HG02642 (cell line): Measurements from ENCODE around the gene GAN.
A peak's percentile ranks its signal among the peaks of the same experiment; 100 is the strongest.
"Not testable (repeated sequence)": the region's sequence is repeated elsewhere in the genome, so short reads cannot be mapped to it uniquely, and the experiment has no call there.

ENCODE experiments used
- ATAC-seq: cut with Tn5 transposase; IDR thresholded peaks from one replicate; pipeline ENCODE4 v1.9.1; 2021; ENCODE audit warnings: mild to moderate bottlenecking; ENCODE audit not compliant: unreplicated experiment, poor library complexity

Gene GAN

DNA sequence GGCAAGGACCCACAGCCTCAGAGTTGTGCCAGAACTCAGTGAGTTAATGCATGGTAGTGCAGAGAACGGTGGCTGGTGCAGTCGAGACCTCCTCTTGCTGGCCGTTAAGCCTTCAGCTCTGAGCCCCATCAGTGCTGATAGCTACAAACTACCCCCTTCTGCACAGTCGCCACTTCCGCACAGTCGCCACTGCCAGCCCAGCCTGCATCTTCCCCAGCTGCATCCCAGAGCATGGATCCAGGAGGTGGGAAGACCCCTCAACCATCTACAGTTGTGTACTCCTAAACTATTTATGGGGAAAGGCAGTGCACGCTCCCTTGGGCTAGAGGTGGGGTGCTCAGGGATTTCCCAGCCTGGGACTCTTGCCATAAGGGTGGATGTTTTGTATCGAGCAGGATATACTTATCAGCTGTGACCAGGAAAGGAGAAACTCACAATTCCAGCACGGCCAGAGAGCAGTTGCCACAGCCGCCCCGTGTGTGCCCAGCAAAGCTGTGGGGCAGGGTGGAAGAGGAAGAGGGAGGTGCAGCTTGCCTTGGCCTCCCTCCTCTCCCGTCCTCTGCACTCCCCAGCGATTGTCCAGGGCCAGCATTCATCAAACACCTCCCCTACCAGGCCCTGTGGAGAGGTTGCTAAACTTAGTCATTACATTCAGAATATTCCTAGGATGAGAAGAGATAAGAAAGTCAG, 80.3 kb downstream of the GAN start:
- ATAC-seq, result no peak

DNA sequence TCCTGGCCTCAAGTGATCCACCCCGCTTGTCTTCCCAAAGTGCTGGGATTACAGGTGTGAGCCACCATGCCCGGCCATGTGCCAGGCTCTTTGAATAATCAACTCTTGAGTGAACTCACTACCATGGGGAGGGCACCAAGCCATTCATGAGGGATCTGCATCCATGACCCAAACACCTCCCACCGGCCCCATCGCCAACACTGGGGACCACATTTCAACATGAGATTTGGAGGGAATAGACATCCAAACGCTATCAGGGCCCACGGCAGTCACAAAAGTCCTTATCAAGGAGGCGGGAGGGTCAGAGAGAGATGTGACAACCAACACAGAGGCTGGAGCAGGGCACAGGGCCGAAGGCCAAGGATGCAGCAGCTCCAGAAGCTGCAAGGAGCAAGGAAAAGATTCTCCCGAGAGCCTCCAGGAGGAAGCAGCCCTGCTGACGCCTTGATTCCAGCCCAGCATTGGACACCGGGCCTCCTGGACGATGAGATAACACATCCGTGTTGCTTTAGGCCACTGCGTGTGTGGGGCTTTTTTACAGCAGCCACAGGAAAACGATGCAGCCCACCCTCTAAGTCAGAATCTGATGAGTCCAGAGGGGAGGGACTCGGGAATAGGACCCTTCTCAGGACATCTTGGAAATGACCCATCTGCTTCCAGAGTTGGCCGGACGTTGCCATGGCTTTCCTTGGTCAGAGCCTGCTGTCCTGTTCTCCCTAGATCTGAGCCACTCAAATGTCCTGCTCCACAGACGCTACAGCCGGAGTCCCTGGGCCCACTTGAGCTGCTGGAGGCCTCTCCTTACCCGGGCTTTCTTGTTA, 82.5 kb downstream of the GAN start:
- no peak for ATAC-seq

DNA sequence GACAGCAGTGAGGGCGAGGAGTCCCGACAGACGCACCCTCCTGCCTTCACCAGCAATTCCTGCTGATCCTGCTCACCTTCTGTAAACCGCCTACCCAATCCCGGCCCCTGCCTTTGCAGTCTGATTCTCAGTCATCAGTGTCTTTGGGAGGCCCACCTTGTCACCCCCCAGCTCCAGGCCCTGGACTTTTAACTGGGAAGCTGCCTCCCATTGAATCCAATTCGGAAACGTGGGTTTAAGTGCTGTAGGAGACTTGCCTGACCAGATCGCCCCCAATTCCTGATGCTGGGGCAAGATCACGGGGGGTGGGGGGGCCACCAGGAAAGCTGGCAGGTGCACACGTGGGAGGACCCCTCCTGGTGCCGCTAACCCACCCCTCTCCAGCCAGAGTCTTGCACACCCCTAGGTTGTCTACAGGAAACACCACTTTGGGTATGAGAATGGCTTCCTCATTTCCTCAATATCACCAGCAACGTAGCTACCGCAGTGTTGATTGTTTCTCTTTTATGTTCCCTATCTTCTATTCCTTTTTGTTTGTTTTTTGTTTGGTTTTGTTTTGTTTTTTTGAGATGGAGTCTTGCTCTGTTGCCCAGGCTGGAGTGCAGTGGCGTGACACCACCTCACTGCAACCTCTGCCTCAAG, 83.2 kb downstream of the GAN start:
- ATAC-seq, result no peak

DNA sequence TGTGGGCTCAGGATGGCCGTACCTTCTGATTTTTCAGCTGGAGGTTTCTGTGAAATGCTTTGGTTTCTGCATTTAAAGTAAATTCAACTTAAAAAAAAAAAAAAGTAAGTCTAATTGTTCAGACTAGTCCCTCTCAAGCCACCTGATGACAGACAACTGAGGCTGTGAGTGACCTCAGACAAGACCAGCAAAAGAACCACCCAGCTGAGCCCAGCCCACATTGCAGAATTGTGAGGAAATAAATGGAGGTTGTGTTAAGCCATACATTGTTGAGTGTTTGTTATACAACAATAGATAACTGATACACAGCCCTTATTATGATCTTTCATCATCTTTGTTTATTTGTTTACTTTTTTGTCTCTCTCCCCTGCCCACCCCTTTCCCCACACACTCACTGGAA, 85.1 kb downstream of the GAN start:
- no peak for ATAC-seq

DNA sequence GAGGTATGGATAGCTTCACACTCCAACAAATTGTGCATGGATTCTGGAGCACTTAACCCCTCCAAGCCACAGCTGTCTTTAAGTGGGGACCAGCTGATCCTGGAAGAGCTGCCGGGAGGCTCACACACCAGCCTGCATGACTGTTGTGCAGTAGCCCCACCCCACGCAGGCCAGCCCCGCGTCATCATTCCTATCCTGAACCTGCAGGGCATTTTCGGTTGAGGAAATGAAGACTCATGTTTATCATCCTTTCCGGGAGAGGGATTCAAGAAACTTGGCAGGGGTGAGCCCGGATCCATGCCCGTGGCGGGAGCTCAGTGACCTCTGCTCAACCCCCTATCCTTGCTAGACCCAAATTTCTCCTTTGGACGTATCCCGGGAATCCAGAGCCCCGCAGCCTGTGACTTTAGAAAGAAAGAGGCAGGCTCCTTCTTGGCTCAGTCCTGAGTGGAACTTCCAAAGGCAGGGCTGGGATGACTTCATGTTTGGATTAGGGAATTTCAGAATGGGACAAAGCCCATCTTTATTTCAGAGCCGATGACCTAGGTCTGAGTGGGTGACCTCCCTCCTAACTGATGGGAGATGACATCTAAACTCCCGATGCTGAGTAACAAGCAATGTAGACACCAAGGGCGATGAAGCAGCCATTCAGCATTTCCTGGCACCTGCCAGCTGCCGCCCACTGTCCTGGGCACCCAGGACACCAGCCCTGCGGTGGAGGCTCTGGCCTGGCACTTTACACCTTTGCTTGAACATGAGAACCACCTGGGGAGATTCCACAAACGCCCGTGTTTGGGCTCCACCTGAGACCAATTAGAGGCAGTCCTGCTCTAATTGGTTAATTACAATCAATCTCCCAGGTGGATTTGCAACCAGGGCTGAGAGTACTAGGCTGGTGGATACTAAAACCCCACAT, 86.5 kb downstream of the GAN start:
- ATAC-seq, result no peak

DNA sequence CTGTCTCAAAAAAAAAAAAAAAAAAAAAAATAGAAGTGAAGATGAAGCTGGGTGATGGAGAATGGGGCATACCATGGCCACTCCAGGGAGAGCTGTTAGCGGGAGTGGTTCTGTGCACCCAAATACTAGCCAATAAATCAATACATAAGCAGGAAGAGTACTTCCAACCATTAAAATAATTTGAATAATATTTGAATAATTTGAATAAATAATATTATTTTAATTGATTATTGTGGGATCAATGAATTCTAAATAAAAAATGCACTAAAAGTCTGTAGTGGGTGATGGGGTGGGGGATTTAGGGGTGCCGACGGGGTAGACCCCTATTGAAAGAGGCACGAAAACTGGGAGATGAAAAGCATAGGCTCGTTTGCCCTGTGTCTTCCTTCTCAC, 88.4 kb downstream of the GAN start:
- ATAC-seq, result no peak

DNA sequence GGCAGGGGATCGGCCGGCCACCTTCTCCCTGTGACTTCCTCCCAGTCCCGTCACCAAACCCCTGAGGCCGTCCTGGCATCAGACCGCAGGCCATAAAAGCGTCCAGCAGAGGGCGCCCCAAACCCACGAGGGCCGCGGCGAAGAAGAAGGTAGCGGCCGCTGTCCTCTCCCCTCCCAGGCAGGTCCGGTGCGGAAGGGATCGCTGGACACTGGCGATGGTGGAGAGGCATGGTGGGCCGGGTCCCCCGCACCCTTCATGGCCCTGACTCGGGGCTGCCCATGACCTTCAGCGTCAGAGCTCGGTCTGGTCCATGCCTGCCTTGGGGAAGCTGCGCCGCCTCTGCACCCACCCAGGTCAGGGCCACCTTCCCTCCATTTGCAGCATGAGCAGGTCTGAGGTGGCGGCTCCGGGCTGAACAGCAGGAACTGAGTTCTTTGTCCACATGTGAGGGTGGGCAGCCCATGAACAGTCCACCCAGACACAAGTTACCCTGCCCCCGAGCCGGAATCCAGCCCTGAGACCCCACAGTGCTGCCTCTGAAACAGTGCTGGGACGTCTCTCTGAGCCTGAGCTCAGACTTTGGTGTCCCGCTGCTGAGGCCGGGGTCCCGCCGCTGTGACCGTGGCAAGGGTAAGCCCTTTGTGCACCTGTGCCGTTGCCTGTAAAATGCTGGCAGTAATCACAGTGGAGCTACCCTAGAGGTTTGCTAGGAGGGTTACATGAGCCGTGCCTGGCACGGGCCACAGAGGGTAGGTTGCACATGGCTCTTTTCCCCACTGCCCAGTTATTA, 89.0 kb downstream of the GAN start:
- ATAC-seq, result peak; percentile 85

DNA sequence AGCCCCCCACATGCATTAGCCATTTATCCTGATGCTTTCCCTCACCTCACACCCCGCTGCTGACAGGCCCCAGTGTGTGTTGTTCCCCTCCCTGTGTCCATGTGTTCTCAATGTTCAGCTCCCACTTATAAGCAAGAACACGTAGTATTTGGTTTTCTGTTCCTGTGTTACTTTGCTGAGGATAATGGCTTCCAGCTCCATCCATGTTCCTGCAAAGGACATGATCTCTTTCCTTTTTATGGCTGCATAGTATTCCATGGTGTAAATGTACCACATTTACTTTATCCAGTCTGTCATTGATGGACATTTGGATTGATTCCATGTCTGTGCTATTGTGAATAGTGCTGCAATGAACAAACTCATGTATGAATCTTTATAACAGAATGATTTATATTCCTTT, 90.2 kb downstream of the GAN start:
- not testable (repeated sequence) for ATAC-seq

DNA sequence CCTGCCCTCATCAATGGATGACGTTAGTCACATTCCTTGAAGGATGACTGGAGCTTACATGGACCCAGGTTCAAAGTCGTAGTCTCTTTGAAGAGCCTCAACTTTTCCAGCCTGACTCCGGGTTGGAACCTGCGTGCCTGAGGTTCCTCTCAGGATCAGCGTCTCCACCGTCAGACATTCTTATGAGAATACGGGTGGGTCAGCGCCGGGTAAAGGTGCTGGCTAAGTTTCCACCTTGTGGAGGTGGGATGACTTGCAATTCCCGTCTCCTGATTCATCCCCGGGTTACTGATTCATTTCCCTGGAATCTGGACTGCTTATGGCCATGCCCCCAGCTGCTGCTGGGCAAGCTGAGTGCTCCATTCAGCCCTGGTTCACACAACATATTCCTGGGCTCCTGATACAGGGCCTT, 90.9 kb downstream of the GAN start:
- ATAC-seq, result no peak

DNA sequence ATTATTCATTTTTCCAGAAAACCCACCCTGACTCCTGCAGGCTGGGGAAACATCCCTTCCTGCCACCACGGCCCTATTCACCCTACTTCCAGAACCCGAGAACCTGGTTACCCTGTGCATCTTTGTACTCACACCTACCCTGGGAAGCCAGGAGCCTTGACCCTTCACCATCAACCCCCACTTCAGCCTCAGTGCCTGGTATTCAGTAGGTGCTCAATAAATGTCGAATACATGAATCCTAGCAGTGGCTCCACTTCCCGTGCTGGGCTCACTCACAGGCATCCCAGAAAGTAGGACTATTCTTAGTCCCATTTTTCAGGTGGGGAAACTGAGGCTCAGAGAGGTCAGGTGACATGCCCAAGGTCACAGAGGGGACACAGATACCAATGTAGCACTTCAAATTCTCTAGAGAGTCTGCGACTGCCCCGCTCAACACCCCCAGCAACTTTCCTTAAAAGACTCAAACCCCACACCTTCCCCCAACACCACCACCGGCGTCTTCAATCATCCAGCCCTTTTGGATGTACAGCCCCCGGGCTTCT, 93.7 kb downstream of the GAN start:
- ATAC-seq, result no peak

DNA sequence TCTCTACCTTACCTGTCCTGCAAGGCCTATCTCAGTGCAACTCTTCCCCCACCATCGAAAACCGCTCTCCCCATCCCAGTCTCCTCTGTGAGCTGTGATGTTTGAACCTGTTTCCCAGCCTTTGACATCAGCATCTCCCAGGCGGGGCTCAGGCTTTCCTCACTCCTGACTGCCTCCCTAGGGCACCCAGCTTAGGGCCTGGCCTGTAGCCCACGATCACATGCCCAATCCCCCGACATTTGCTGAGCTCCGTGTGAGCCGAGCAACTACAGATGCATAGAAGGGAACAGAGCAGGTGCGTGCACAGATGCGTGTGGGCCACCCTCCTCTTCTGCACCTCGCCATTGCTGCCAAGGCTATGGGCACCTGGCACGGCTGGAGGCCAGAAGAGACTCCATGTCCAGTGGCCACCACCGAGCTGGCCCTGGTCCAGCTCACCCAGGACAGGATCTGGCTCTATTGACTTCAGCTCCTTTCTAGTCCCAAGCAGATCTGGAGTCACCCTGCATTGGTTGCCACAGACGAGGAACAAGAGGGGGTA, 94.3 kb downstream of the GAN start:
- no peak for ATAC-seq

DNA sequence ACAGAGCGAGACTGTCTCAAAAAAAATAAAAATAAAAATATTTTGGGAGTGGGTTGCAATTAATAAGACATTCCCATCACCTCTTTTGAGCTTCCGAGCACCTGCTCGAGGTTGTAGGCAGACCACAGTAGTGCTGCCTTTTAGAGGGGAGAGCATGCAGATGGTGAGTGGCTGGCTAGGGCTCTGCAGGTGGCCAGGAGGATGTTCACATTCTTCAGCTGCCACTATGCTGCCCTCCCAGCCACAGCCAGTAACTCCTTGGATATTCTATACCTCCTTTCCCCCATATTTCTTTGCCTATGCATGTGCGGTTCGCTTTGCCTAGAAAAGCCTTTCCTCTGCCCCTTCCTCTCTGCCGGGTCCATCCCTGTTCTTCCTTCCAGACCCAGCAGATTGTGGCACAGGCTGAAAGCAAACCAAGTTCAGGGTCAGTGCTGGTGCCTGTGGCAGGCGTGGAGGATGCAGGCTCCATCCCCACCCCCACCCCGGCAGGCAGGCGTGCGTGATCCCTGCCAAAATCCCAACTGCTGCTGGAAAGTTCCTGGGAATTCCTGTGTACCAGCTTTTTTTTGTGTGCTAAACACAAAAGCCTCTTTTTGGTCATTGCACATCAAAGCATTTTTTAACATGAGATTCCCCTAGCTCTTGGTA, 96.0 kb downstream of the GAN start:
- no peak for ATAC-seq

DNA sequence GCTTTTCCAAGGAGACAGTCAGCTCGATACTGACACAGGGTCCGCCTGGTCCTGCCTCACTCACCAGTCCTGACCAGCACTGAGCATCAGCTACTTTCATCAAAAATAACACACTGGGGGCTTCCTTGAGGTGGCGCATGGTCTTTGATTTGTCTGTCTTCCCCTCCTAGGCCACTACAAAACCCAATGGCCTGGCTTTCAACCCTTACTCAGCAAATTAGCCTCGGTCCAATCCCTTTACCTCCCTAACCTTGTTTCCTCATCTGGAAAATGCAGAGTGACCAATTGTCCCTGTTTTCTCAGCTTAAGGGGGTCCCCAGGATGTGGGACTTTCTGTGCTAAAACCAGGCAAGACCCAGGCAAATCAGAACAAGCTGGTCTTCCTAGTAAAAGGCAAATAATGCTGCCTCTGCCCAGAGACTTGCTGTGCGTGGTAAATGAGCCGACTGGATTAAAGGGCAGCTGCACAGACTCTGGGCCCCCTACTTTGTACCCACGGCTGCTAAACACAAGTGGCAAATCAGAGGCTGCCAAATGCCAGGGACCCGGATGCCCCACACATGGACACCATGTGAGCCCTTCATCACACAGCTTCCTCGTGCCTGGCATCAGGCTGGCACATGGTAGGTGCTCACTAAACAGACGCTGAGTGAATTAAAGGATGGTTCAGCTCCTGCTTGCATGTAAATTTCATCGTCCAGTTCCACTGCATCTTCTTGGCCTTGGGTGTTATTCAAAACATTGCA, 98.7 kb downstream of the GAN start:
- no peak for ATAC-seq

DNA sequence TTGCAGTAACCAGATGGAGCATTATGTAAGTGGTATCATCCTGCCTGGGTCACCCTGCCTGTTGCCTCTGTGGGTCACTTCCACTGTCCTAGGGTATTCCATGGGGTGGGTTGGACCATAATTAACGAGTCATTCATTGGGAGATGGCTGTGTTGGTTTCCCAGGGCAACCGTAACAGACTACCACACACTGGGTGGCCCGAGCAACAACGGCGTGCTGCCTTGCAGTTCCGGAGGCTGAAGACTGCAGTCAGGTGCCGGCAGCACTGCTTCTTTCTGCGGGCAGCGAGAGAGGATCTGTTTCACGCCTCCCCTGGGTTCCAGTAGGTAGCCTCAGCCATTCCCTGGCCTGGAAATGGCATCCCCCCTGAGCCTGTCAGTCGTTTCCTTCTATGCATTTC, 101.0 kb downstream of the GAN start:
- ATAC-seq, result no peak

DNA sequence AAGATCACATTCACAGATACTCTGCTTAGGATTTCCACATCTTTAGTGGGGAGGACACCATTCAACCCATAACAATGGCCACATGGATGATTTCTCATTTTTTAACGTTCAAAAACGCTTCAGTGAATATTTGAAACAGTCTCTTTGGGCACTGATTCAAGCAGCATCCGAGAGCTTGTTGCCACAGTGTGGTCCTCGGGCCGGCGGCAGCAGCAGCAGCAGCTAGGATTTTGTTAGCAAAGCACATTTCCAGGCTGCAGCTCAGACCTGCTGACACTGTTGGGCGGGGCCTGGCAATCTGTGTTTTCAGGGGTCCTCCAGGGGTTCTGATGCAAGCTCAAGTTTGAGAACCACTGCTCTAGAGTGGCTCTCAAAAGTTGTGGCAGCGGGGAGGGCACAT, 102.0 kb downstream of the GAN start:
- ATAC-seq, result no peak

DNA sequence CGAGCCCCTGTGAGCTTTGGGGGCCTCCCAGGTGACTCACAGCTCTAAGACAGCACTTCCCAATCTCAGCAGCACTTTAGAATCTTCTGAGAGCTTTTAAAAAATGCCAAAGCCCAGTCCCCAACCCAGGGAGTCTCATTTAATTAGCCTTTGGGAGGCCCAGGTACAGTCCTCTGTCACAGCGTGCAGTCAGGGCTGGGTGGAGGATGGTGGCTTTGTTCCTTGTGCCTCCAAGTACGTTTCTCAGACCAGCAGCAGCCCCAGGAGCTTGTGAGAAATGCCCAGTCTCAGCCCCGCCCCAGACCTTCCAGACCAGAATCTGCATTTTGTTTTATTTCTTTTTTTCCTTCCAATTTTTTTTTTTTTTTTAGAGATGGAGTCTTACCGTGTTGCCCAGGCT, 102.4 kb downstream of the GAN start:
- ATAC-seq, result no peak

DNA sequence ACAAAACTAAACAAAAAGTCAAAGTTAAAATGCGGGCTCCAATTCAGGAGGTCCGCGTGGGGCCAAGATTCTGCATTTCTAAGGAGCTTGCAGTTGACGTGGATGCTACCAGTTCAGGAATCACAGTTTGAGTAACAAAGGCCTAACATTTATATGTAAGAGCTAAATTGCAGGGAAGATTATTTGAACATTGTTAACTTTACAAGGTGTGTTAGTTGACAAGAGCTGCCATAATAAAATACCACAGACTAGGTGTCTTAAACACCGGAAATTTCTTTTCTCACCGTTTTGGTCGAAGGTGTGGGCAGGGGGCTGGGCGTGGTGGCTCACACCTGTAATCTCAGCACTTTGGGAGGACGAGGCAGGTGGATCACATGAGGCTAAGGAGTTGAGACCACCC, 105.0 kb downstream of the GAN start:
- no peak for ATAC-seq

DNA sequence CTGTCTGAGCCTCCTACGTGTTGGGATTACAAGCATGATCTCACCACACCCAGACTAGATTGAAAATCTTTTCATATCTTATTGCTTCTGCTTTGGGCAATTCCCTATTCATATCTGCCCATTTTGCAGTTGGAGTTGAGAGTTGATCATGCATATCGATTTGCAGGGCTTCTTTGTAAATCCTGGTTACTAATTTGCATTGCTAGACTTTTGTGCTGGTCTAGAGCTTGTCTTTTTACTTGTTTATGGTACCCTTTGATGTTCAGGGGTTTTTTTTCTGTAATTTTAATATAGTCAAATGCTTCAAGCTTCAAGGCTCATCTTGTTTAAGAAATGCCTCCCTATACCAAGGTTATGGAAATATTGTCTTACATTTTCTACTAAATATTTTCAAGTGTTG, 106.4 kb downstream of the GAN start:
- no peak for ATAC-seq
